Measurements from ENCODE around the gene MAN2B2.
A peak's percentile ranks its signal among the peaks of the same experiment; 100 is the strongest.

MAN2B2 gene

DNA sequence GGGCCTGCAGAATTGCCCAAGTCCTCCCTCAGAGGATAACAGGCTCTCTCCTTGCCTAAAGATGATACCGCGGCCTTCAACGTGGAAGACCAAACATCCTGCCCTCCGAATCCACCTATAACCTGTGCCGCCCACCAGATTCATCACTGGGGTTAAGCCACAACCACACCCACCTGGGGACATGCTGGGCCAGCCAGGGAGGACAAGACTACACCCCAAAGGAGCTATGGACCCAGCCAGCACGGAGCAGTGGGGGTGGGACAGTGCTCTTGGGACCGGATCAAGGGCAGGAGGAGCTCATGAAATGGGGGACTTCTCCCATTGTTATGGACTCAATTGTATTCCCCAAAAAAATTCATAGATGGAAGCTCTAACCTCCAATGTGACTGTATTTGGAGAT lies 6.8 kb upstream of the MAN2B2 start:
- DNase-seq = no peak

DNA sequence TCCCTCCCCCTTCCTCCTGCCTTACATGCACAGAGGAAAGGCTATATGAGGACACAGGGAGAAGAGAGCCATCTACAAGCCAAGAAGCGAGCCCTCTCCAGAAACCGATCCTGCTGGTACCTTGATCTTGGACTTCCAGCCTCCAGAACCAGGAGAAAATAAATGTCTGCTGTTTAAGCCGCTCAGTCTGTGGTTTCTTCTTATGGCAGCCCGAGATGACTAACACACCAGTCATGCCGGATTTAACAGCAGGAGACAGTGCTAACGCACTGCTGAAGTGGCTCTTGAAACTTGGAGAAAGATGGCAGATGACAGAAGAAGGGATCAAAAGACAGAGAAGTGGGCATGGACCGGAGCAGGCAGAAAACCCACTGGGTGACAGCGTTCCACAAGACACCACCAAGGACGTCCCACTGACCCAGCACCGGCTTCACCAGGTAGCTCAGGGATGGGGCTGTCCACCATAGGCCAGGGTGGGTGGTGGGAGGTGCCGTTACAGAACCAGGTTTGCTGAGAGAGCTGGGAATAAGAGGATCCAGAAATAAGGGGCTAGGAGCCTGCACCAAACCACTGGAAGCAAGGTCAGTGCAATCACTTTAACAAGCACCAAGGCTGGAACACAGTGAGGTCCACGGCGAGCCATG lies 6.2 kb upstream of the MAN2B2 start:
- no peak for DNase-seq

DNA sequence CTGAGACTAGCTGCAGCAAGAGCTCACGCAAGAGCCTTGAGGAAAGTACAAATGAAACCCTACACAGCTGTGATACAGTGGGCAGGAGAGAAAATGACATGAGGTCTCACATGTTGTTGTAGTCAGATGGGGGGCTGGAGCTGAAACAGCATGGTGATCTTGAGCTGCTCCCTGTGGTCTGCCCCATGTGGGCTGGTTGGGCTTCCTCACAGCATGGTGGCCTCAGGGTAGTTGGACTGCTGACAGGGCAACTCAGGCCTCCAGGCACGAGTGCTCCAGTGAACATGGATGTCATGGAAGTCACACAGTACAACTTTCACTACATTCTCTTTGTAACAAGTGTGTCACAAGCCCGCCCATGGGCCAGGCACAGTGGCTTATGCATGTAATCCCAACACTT lies 3.4 kb upstream of the MAN2B2 start:
- no peak for DNase-seq

DNA sequence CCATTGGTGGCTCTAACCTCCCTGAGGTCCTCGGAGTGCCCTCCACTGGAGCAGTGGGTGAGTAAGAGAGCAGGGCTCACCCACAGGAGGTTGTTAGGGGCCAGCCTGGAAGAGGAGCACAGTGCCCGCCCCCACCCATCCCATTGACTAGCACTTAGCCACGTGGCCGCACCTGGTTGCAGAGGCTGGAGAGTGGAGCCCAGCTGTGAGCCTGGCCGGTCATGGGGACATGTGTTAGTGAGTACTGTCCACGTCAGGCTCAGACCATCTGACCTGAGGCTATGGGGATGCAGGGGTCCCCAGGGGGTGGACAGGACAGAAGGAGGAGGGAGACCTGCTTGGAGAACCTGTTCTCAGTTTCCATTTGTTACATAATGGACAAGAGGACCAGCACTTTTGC lies 1.4 kb upstream of the MAN2B2 start:
- no peak for DNase-seq

DNA sequence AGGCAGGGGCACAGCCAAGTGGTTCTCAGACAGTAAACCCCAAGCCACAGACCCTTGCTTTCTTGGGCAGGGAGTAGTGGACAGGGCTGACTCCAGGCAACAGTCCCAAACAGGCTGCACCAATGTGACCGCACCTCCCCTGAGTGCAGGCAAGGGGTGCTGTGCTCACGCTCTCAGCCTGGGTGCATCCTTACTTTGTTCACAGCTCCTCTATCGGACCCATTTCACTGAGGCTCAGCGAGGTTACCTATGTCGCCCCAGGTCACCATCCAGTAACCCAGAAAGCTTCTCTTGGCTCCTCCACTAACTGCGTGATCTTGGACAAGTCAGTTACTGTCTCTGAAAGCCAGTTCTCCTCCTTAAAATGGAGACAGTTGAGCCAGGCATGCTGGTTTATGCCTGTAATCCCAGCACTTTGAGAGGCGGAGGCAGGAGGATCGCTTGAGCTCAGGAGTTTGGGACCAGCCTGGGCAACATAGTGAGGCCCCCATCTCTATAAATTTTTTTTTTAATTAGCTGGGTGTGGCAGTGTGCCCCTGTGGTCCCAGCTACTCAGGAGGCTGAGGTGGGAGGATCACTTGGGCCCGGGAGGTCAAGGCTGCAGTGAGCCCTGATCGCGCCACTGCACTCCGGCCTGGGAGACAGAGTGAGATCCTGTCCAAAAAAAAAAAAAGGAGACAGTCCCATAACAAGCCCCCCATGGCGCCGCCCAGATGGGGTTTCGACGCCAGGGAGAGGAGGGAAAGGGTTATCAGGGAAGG lies 823 bp upstream of the MAN2B2 start:
- DNase-seq = no peak

DNA sequence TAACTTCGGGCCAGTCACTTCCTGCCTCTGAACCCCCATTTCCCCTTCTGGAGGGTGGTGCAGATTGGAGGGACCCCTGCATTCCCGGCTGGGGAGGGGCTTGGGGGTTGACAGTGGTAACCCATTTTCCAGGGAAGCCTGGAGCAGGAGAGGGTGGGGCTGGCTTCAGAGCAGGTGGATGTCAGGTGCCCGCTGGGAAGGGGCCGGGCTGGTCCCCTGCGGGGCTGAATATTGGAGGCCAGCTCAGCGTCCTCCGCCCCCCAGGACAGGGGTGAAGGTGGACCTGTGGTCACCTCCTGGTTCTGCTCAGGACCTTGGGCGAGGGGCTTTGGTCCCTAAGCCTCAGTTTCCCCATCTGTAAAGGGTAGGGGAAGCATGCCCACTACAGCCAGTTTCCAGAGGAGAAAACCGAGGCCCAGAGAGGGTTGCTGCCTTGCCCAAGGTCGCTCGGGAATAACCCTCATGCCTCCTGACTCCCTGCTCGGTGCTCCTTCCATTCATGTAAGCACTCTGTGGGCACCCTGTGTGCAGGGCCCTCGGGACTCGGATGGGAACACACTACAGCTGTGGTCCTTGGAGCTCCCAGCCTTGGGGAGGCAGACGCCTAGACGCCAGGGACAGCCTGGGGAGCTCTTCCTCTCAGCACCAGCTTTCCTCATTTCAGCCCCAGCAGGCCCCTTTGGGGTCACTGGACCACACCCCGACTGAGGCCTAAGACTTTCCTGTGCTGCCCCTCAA lies 683 bp downstream of the MAN2B2 start:
- no peak for DNase-seq

DNA sequence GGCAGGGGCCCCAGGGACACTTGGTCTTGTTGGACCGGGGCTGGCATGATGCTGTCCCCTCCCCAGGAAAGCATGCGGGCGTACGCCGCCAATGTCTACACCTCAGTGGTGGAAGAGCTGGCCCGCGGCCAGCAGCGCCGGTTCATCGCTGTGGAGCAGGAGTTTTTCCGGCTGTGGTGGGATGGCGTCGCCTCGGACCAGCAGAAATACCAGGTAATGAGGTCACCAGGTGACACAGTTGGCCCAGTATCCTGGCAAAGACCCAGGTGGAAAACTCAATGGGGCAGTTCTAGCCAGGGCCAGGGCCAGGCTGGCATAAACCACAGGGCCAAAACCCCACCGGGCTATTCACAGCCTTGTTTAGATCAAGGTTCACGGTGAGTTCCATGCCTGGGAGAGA lies 1.5 kb downstream of the MAN2B2 start:
- DNase-seq = no peak

DNA sequence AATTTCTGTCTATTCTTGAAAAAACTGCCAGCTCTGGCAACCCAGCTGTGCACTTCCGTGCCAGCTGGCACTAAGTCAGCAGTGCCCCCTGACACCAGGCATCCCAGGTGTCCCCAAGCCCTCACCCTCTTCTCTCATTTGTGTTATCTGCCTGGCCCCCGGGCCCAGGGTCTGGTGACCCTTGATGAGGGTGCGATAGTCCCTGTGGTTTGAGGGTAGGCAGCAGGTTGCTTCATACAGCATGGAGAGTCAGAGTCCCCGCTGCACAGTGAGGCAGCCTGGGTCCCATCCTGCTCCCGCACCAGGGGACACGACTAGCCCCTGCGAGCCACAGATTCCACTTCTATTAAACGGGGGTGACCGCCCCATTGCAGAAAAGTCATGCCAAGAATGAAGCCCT lies 1.9 kb downstream of the MAN2B2 start:
- no peak for DNase-seq

DNA sequence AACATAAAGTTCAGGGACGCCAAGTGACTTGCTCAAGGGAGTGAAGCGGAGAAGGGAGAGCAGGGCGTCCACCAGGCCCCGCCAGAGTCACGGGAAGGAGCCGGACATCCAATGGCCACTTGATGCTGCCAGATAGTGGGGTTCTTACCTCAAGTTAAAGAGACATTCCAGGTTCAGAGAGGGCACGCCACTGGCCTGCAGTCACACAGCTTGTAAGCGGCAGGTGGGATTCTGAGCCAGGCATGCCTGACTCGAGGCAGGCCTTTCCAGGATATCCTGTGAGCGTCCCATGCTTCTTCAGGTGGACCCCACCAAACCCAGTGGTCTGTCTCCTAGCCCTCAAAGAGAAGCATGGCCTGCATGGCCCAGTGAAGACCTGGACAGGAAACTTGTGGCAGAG lies 2.4 kb downstream of the MAN2B2 start:
- DNase-seq = no peak

DNA sequence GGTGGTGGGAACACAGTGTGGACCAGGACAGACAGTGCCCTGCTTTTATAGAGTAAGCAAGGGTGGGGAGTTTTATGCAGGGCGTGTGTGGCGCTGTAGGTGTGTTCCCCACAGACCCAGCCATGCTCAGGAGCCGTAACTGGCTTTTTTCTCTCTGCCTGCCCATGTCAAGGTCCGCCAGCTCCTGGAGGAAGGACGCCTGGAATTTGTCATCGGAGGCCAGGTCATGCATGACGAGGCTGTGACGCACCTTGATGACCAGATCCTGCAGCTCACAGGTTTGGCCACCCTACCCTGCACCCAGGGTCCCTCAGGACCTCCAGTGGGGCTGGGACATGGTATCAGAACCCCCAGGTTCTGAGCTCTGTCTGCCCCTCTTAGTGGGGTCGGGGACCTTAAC lies 3.2 kb downstream of the MAN2B2 start:
- no peak for DNase-seq

DNA sequence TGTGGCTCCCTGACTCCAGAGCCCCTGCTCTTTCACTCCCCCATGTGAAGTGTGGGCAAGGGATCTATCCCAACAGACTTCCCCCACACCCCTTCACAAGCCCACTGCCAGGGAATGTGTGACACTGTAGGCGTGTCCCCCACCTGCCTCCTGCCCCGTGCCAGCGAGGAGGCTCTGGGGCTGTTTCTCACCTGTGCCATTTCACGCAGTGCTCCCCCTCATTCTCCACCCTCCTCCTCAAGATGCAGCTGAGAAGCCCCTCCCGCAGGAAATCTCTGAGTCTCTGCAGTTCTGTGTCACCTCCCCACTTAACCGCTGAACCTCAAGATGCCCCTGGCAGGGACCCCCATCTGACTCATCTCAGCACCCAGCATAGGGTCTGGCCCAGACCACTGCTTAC lies 5.4 kb downstream of the MAN2B2 start:
- DNase-seq = no peak

DNA sequence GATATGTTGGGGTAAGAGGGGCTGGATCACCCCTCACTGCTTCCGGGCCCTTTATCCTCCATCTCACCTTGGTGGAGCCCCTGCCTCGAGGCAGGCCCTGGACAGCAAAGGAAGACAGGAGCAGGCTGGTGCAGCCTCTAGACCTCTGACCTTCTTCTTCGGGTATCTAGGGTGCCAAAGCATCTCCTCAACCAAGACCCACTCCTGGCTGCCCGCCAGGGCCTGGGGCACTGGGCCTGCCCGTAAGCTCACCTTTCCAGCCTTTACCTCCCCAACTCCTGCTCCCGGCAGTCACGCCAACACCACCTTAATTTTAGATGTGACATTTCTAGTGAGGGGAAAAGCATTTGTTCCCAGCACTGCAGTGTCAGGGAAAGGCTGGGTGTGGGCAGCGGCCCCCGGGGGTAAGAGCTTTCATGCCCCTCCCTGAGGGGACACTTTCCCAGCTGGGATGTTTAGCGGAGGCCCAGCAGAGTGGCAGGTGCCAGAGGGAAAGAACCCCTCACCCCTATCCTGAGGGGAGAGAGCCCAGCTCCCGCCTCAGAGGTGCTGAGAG lies 6.7 kb downstream of the MAN2B2 start:
- DNase-seq = no peak

DNA sequence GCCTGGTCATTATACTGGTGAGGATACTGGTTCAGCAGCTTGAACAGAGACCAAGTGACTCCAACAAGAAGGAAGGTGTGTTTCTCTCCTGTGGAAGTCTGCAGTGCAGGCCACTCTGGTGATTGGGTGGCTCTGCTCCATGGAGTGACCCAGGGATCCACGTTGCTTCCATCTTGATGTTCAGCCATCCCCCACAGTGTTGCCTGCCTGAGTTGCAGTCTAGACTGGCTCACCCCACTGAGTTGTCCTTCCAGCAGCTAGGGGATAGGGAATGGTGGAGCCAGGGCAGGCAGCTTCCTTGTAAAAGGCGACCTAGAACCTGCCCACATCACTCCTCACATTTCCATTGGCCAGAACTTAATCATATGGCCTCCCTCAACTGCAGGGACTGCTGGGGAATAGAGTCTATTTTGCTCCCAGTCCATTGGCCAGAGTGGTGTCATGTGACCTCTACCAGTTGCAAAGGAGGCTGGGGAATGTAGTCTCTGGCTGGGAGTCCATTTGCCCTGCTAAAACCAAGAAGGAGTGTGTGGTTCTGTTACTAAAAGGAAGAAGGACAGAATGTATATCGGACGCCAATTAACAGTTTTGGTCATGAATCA lies 8.0 kb downstream of the MAN2B2 start:
- DNase-seq = peak; percentile 14

DNA sequence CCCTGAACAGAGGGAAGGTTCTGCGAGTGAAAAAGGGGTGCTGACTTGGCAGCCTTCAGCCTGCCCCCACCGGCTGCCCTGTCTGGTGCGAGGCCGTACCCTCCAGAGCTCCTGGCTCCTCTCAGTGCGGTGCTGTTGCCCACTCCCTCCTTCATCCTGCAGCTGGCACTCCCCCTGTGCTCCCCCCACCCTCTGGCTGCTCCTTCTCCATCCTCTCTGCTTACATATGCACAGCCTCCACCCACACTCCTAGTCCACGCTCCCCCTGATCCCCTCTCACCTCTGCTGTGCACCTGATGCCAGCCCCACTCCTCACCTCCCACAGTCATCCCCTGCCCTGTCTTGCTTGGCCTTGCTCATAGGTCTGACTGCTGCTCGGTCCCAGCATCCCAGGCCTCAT lies 9.9 kb downstream of the MAN2B2 start:
- no peak for DNase-seq

DNA sequence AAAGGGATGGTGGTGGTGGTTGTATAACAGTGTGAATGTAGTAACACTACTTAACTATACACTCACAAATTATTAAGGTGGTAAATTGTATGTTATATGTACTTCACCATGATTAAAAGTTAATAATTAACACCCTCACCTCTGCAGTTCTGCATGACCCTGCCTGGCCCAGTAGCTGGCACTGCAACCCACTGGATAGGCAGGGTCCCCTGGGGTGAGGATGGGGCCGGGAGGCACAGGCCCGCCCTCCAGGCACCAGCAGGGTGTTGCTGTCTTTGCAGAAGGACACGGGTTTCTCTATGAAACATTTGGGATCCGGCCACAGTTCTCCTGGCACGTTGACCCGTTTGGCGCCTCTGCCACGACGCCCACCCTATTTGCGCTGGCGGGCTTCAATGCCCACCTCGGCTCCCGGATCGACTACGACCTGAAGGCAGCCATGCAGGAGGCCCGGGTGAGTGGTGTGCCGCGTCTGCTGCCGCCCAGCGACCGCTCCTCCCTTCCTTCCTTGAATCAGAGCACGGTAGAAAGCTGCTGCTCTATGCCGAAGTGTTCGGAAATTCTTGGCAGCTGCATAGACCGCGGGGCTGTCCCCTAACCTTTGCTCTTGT lies 11.8 kb downstream of the MAN2B2 start:
- no peak for DNase-seq

DNA sequence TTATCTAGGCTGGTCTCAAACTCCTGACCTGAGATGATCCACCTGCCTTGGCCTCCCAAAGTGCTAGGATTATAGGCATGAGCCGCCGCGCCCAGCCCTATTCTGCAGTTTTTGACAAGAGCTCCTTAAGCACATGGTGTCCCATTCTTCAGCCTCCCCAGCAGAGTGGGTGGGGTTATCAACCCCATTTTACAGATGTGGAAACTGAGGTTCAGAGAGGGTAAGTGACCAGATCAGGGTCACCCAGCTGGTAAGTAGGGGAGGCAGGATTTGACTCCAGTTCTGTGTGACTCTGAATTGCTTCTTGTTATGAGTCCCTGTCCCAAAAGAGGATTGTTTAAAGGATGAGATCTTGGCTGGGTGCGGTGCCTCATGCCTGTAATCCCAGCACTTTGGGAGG lies 14.5 kb downstream of the MAN2B2 start:
- DNase-seq = no peak

DNA sequence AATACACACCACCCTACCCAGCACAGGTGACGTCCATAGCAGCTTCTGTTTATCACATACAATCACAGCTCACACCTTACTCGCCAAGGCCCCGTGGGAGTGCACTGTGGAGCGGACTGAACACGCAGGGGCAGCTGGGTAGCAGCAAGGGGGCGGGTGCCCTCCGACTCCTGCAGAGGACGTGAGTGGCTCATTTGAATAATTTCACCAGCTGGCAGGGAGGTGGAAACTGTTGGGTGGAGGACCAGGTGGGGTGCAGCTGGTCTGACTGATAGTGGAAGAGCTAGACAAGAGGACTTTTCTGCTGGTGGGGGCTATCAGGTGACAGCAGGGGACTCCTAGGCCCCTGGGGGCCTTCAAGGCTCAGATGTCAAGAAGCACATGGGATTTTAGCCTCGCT lies 16.3 kb downstream of the MAN2B2 start:
- no peak for DNase-seq

DNA sequence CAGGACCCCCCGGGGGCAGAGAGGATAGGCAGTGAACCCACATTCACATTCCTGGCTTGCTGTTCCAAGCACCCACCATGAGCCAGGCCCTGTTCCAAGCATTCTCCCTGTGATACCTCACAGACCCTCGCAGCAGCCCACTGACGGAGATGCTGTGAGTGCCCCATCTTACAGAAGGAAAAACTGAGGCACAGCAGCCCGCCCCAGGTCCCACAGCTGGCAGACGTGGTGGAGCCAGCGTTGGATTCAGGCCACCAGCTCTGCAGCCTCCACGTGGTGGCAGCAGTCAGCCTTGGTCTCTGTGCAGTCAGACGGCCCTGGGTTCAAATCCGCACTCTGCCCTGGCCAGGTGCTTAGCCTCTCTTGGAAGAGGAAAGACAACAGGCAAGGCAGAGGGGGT lies 16.8 kb downstream of the MAN2B2 start:
- DNase-seq = no peak

DNA sequence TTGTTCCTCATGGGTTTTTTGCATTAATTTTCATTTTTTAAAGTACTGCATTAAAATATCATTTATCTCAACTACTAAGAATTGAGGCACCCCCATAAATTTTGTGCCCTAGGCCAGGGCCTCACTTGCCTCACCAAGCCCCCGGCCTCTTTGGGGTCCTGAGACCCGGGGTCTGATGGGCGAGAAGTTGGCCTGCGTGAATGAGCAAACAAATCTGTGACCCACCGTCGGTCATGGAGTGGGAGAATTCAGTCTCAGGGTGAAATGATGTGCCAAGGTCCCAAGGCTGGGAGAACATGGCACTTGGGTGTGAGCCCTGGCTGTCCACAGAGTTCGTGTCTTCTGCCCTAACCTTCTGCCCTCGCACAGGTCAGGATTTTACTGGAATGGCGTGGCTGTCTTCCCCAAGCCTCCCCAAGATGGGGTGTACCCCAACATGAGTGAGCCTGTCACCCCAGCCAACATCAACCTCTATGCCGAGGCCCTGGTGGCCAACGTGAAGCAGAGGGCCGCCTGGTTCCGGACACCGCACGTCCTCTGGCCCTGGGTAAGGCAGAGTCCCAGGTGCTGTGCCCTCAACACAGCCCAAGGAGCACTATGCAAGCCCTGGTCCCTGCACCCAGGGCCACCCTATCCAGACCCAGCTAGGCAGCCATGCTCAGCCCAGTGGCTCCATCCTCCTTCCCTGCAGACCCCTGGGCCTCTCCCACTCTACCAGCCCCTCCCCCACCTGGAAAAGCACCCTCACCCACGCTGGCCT lies 18.0 kb downstream of the MAN2B2 start:
- no peak for DNase-seq

DNA sequence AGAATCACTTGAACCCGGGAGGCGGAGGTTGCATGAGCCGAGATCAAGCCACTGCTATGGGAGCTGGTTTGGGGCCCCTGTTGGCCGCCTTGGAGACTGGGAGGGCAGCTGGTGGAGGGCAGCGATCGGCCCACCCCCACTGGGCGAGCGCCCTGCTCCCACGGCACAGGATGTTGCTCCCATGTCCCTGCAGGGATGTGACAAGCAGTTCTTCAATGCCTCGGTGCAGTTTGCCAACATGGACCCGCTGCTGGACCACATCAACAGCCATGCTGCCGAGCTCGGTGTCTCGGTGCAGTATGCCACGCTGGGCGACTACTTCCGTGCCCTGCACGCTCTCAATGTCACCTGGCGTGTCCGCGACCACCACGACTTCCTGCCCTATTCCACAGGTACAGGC lies 19.4 kb downstream of the MAN2B2 start:
- DNase-seq = no peak

DNA sequence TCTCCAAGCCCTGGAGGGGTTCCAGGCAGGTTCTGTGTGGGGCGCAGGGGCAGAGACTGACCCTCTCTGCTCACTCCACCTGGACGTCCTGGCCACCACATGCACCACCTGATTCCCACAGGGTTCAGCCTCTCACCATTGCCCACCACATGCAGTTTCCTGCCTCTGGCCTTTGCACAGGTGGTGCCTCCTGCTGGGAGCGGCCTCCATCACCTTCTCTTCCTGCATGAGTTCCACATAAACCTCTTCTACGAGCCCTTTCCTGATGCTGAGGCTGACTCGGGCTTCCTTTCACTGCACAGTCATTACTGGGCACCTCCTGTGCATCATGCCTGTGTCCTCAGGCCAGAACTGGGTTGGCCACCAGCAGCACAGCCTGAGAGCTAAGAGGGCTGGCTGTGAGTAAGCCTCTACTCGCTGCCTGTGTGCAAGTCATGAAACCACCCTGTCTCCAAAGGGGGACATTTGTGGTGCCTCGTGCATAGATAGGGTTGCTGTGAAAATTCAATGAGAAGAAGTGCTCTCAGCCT lies 19.9 kb downstream of the MAN2B2 start:
- no peak for DNase-seq
